ENCODE results near the gene CACNG4. TPM values are rescaled to one million over a fixed set of nuclear protein-coding genes. Genes with fewer than 3 reads are reported as not detected.

CACNG4 gene
- total RNA-seq, 1 experiment from 2014 or later: 6.3 TPM

DNA sequence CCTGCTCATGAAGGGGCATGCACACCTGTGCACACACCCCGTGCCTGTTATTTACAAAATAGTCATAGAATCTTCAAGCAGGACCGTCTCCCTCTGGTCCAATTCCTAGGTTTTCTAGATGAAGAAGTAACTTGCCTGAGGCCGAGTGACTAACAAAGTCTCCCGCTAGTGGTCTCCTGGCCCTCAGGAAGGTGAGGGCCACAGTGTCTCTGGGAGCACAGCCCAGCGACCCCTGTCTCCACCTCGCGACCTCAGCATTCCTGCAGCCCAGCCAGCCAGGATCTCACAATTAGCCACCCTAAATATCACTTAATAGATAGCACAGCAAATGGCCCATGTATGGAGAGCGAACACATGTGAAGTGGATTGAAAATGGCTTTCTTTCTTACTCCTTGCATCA, 49.4 kb downstream of the CACNG4 start:
- Histone ChIP-seq H2AK5ac (ENCODE audit: insufficient read length, low read length) (no peak overlapping the region), H2BK5ac (ENCODE audit: insufficient read length, low read length) (no peak overlapping the region), H3K4me1 (ENCODE audit: insufficient read depth, low read length) (no peaks in the 10 kb centered on the region), H3T11ph (ENCODE audit: low read length) (no peak overlapping the region), H3K23me2 (ENCODE audit: insufficient read length, low read depth, low read length, poor library complexity, severe bottlenecking) (no peaks in the 10 kb centered on the region), H3K9me3 (ENCODE audit: control insufficient read depth, low read depth, low read length) (no peaks in the 10 kb centered on the region), H3K9ac (ENCODE audit: extremely low read depth, insufficient read length, low read length) (no peak overlapping the region), H4K5ac (ENCODE audit: insufficient read length, low read depth, low read length) (no peak overlapping the region), H3K27ac (ENCODE audit: insufficient read length, low read depth, low read length) (no peak overlapping the region), H3K79me2 (ENCODE audit: insufficient read depth, low read length) (no peaks in the 10 kb centered on the region), H2AFZ (ENCODE audit: low read length) (no peak overlapping the region), H3K14ac (ENCODE audit: insufficient read depth, low read length) (no peak overlapping the region), H2BK15ac (ENCODE audit: low read depth, low read length) (no peak overlapping the region), H3K56ac (ENCODE audit: insufficient read length, low read depth, low read length) (no peak overlapping the region), H4K91ac (ENCODE audit: insufficient read length, low read depth, low read length) (no peak overlapping the region), H3K79me1 (ENCODE audit: insufficient read depth, low read depth, low read length, poor library complexity, severe bottlenecking) (no peaks in the 10 kb centered on the region), H2BK12ac (ENCODE audit: insufficient read length, low read depth, low read length) (no peak overlapping the region), H3K23ac (ENCODE audit: insufficient read length, low read depth, low read length) (no peak overlapping the region), H4K20me1 (ENCODE audit: control insufficient read depth, insufficient read depth, insufficient read length) (no peaks in the 10 kb centered on the region), H3K4me2 (ENCODE audit: insufficient read depth, insufficient read length, low read length) (no peak overlapping the region), H3K18ac (ENCODE audit: insufficient read length, low read depth, low read length) (no peak overlapping the region), H3K4ac (ENCODE audit: low read depth, low read length) (no peak overlapping the region), H3K27me3 (ENCODE audit: insufficient read depth, low read length) (no peaks in the 10 kb centered on the region), H2BK120ac (ENCODE audit: low read depth, low read length, poor library complexity, severe bottlenecking) (no peak overlapping the region), H2BK20ac (ENCODE audit: low read depth, low read length, poor library complexity, severe bottlenecking) (no peak overlapping the region), H4K8ac (replicated peaks; ENCODE audit: insufficient read length, low read depth, low read length) (no peak overlapping the region)
- no peaks in the 10 kb centered on the region; the same call in none of the 2 replicates for H3K27me3 Mint-ChIP-seq (ENCODE audit: low read depth)
- H3K27ac Mint-ChIP-seq: no peak overlapping the region
- H3K36me3 Mint-ChIP-seq (ENCODE audit: insufficient read depth in 1 of 3, low read depth in 3 of 3): no peaks in the 10 kb centered on the region
- no peaks in the 10 kb centered on the region for H3K9me3 Mint-ChIP-seq
- TF ChIP-seq, protein P1, sequence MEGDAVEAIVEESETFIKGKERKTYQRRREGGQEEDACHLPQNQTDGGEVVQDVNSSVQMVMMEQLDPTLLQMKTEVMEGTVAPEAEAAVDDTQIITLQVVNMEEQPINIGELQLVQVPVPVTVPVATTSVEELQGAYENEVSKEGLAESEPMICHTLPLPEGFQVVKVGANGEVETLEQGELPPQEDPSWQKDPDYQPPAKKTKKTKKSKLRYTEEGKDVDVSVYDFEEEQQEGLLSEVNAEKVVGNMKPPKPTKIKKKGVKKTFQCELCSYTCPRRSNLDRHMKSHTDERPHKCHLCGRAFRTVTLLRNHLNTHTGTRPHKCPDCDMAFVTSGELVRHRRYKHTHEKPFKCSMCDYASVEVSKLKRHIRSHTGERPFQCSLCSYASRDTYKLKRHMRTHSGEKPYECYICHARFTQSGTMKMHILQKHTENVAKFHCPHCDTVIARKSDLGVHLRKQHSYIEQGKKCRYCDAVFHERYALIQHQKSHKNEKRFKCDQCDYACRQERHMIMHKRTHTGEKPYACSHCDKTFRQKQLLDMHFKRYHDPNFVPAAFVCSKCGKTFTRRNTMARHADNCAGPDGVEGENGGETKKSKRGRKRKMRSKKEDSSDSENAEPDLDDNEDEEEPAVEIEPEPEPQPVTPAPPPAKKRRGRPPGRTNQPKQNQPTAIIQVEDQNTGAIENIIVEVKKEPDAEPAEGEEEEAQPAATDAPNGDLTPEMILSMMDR (conservative IDR thresholded peaks at IDR 0.05): no peak
- peaks cover 9 to 11% of the 10 kb centered on the region in 2 experiments for H3K4me1 Mint-ChIP-seq
- WGBS (ENCODE audit: extremely low coverage, insufficient read length, low lambda C conversion rate): no CpG with 5 or more reads among the region's 8 CpGs
- no peak for DNase-seq
- no peak overlapping the region for H3K4me3 Mint-ChIP-seq

All from H9 (cell line).